ENCODE data around the gene TPCN2.

DNA sequence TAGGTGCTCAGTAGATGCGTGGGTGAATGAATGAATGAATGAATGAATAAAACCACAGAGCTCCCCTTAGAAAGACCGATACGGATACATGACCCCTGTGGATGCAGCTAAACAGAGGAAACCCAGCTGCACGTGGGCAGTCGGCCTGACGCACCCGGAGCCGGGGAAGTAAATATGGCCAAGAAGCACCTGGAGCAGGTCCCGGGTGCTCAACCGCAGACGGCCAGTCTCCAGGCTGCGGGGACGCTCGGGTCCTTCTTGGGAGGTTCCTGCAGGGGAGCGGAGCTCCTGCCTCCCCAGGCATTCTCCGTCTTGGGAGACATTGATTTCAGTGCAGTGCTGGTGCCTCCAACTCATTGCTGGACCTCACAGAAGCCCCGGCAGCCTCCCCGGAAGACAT lies 11.7 kb upstream of the TPCN2 start:
- no peak for TF ChIP-seq POLR2AphosphoS5 (IDR thresholded peaks at IDR 0.05; ENCODE audit: low read depth, low read length)
- no peak for TF ChIP-seq EZH2 (IDR thresholded peaks at IDR 0.05)
- TF ChIP-seq POLR2A (IDR thresholded peaks at IDR 0.05; ENCODE audit: borderline replicate concordance, extremely low read depth, insufficient read depth, insufficient read length), result no peak
- no peak for TF ChIP-seq EZH2phosphoT487 (IDR thresholded peaks at IDR 0.05; ENCODE audit: borderline replicate concordance)
- TF ChIP-seq, protein P1, sequence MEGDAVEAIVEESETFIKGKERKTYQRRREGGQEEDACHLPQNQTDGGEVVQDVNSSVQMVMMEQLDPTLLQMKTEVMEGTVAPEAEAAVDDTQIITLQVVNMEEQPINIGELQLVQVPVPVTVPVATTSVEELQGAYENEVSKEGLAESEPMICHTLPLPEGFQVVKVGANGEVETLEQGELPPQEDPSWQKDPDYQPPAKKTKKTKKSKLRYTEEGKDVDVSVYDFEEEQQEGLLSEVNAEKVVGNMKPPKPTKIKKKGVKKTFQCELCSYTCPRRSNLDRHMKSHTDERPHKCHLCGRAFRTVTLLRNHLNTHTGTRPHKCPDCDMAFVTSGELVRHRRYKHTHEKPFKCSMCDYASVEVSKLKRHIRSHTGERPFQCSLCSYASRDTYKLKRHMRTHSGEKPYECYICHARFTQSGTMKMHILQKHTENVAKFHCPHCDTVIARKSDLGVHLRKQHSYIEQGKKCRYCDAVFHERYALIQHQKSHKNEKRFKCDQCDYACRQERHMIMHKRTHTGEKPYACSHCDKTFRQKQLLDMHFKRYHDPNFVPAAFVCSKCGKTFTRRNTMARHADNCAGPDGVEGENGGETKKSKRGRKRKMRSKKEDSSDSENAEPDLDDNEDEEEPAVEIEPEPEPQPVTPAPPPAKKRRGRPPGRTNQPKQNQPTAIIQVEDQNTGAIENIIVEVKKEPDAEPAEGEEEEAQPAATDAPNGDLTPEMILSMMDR (IDR thresholded peaks at IDR 0.05 in 2 of 3, conservative IDR thresholded peaks at IDR 0.05 in 1 of 3; ENCODE audit: borderline replicate concordance in 1 of 3, insufficient read depth in 1 of 3, low read depth in 2 of 3, low read length in 2 of 3), result no peak
- no peak for TF ChIP-seq SRF (IDR thresholded peaks at IDR 0.05; ENCODE audit: low read depth)
- TF ChIP-seq CBX3 (IDR thresholded peaks at IDR 0.05; ENCODE audit: low read depth), result no peak
- no peak for TF ChIP-seq SP1 (IDR thresholded peaks at IDR 0.05; ENCODE audit: low read depth)
